Endodermal cell (in vitro differentiated cells): ENCODE measurements around the gene SUGCT. TPM values are rescaled to one million over a fixed set of nuclear protein-coding genes. Genes with fewer than 3 reads are reported as not detected.

Experiments
- DNase-seq: peaks from one replicate; pipeline ENCODE4 v3.0.0-alpha.2; 2017
- H3K27ac ChIP-seq: 2 replicates; pipeline ENCODE4 v1.5.1; 2013; ENCODE audit warnings: mild to moderate bottlenecking, low read depth, low read length, moderate library complexity
- H3K27me3 ChIP-seq: 2 replicates; pipeline ENCODE4 v1.6.1; 2013; ENCODE audit warnings: mild to moderate bottlenecking, low read length, moderate library complexity; ENCODE audit not compliant: insufficient read depth, control insufficient read depth, poor library complexity, severe bottlenecking
- H3K36me3 ChIP-seq: 2 replicates; pipeline ENCODE4 v1.7.0; 2013; ENCODE audit warnings: mild to moderate bottlenecking, low read length, moderate library complexity; ENCODE audit not compliant: control insufficient read depth, insufficient read depth
- H3K4me1 ChIP-seq: one replicate; pipeline ENCODE4 v1.7.0; 2013; ENCODE audit warnings: low read length; ENCODE audit not compliant: control insufficient read depth, insufficient read depth
- H3K4me3 ChIP-seq: 2 replicates; pipeline ENCODE4 v1.5.1; 2013; ENCODE audit warnings: mild to moderate bottlenecking, low read length, moderate library complexity
- H3K9ac ChIP-seq: 2 replicates; pipeline ENCODE4 v1.6.1; 2013; ENCODE audit warnings: mild to moderate bottlenecking, low read length, moderate library complexity; ENCODE audit not compliant: poor library complexity, severe bottlenecking; ENCODE audit errors: extremely low read depth
- H3K9me3 ChIP-seq: 2 replicates; pipeline ENCODE4 v1.6.1; 2013; ENCODE audit warnings: mild to moderate bottlenecking, low read length, moderate library complexity; ENCODE audit not compliant: control insufficient read depth
- H3K27ac Mint-ChIP-seq: 2 replicates; pipeline ENCODE4 v1.8.0; 2020; ENCODE audit warnings: mixed read lengths
- H3K27me3 Mint-ChIP-seq: 2 replicates; pipeline ENCODE4 v1.8.0; 2021; ENCODE audit warnings: mild to moderate bottlenecking, mixed read lengths; ENCODE audit not compliant: insufficient read depth
- H3K36me3 Mint-ChIP-seq: 2 replicates; pipeline ENCODE4 v1.8.0; 2020; ENCODE audit warnings: low read depth, mixed read lengths
- H3K4me1 Mint-ChIP-seq: 2 replicates; pipeline ENCODE4 v1.8.0; 2020; ENCODE audit warnings: mixed read lengths
- H3K4me3 Mint-ChIP-seq: 2 replicates; pipeline ENCODE4 v1.8.0; 2020; ENCODE audit warnings: mild to moderate bottlenecking, moderate library complexity, mixed read lengths
- H3K9me3 Mint-ChIP-seq: 2 replicates; pipeline ENCODE4 v1.8.0; 2020; ENCODE audit warnings: mild to moderate bottlenecking, mixed read lengths
- CTCF ChIP-seq: fragments of 200-600 bp; sonication (generic); conservative IDR thresholded peaks from 2 replicates; pipeline ENCODE4 v1.5.0; 2021; ENCODE audit warnings: antibody characterized with exemption, mild to moderate bottlenecking
- WGBS, 2 experiments: methylation state at CpG; one replicate each; pipeline versions ENCODE4 v1.1.5 to v1.1.7; 2013; ENCODE audit warnings: missing lambda C conversion rate in 2 of 2, mixed read lengths in 1 of 2; ENCODE audit not compliant: insufficient coverage in 1 of 2, insufficient read length in 1 of 2; 5-methylcytosine and 5-hydroxymethylcytosine counted together
- total RNA-seq, 2 donors: library from RNA; stranded (reverse); fragmentation: NEBNext Ultra II Directional in 1 of 2; extraction: Animal tissue kit (Norgen Biotek cat#: 25700) in 1 of 2; gene quantifications; 2 replicates in 1 of 2; 3 replicates in 1 of 2; pipeline ENCODE4 v1.2.1, GENCODE V29; 2021

Gene SUGCT
- total RNA-seq, 2 donors from 2014 or later, result 3.6 to 3.9 TPM

- Mint-ChIP-seq H3K4me1 (peaks cover 26% of the 10 kb centered on the region), H3K9me3 (peaks cover 5% of the 10 kb centered on the region), H3K4me3 (no peak overlapping the region), H3K36me3 (no peaks in the 10 kb centered on the region), H3K27me3 (no peaks in the 10 kb centered on the region), H3K27ac (no peak overlapping the region)
- 69 to 91% methylated on average over 3 to 7 of the region's 7 CpGs for WGBS, 2 experiments
- H3K36me3 ChIP-seq, result no peaks in the 10 kb centered on the region
- no peak overlapping the region for H3K9ac ChIP-seq
- H3K9me3 ChIP-seq, result peaks cover 9% of the 10 kb centered on the region
- H3K27ac ChIP-seq, result no peak overlapping the region
- peaks cover 9% of the 10 kb centered on the region for H3K27me3 ChIP-seq
- peaks cover 9% of the 10 kb centered on the region for H3K4me1 ChIP-seq
- no peak for DNase-seq
- no peak overlapping the region for H3K4me3 ChIP-seq
- TF ChIP-seq CTCF, result no peak
Observed at GRCh38 chr7:40742270-40742669, 607.5 kb downstream of the SUGCT start.

- H3K36me3 Mint-ChIP-seq, result no peaks in the 10 kb centered on the region
- no peak overlapping the region for H3K4me3 Mint-ChIP-seq
- H3K9me3 ChIP-seq, result no peaks in the 10 kb centered on the region
- H3K9ac ChIP-seq, result no peak overlapping the region
- no peak overlapping the region for H3K27ac ChIP-seq
- H3K4me1 Mint-ChIP-seq, result peaks cover 57% of the 10 kb centered on the region
- peaks cover 17% of the 10 kb centered on the region for H3K4me1 ChIP-seq
- no peaks in the 10 kb centered on the region for H3K27me3 Mint-ChIP-seq
- no peak overlapping the region for H3K4me3 ChIP-seq
- 75 to 90% methylated on average over 4 to 12 of the region's 12 CpGs for WGBS, 2 experiments
- H3K36me3 ChIP-seq, result no peaks in the 10 kb centered on the region
- H3K9me3 Mint-ChIP-seq, result no peaks in the 10 kb centered on the region
- H3K27ac Mint-ChIP-seq, result peak overlapping the region; percentile 7
- peaks cover 9% of the 10 kb centered on the region for H3K27me3 ChIP-seq
- TF ChIP-seq CTCF, result no peak
- no peak for DNase-seq
Observed at GRCh38 chr7:40746841-40747556, 612.2 kb downstream of the SUGCT start.

- DNase-seq, result no peak
- no peak overlapping the region for H3K4me3 ChIP-seq
- no peak for TF ChIP-seq CTCF
- H3K4me1 ChIP-seq, result peaks cover 17% of the 10 kb centered on the region
- no peak overlapping the region for H3K27ac ChIP-seq
- Mint-ChIP-seq H3K27me3 (no peaks in the 10 kb centered on the region), H3K36me3 (no peaks in the 10 kb centered on the region), H3K4me1 (peaks cover 57% of the 10 kb centered on the region), H3K4me3 (peak overlapping the region; percentile 27), H3K27ac (peak overlapping the region; percentile 86), H3K9me3 (no peaks in the 10 kb centered on the region)
- H3K27me3 ChIP-seq, result peaks cover 9% of the 10 kb centered on the region
- no peaks in the 10 kb centered on the region for H3K36me3 ChIP-seq
- H3K9ac ChIP-seq, result no peak overlapping the region
- WGBS, 2 experiments, result 42 to 70% methylated on average over 2 of the region's 2 CpGs
- no peaks in the 10 kb centered on the region for H3K9me3 ChIP-seq
Observed at GRCh38 chr7:40747856-40748255, 613.1 kb downstream of the SUGCT start.
